DND-41 (cell line): ENCODE results near the gene RFX2.

Experiments used
- ATAC-seq: fragments of 200-7000 bp; cut with Tn5 transposase; 3 replicates; pipeline ENCODE4 v1.9.1; 2021; ENCODE audit warnings: low read depth; ENCODE audit not compliant: insufficient read depth
- DNase-seq: peaks from one replicate; pipeline ENCODE4 v3.0.0-alpha.2; 2020
- H2AFZ ChIP-seq: 2 replicates; pipeline ENCODE4 v1.6.0; 2012; ENCODE audit warnings: low read depth, low read length
- H3K27ac ChIP-seq: 2 replicates; pipeline ENCODE4 v1.5.1; 2012; ENCODE audit warnings: low read length, inconsistent platforms
- H3K27me3 ChIP-seq: fragments of 200-600 bp; sonication (generic); 2 replicates; pipeline ENCODE4 v1.6.0; 2012; ENCODE audit warnings: low read length, mild to moderate bottlenecking, inconsistent platforms; ENCODE audit not compliant: insufficient read depth, poor library complexity
- H3K36me3 ChIP-seq: 2 replicates; pipeline ENCODE4 v1.5.1; 2012; ENCODE audit warnings: low read length, inconsistent platforms; ENCODE audit not compliant: insufficient read depth
- H3K4me1 ChIP-seq: 2 replicates; pipeline ENCODE4 v1.5.1; 2012; ENCODE audit warnings: mild to moderate bottlenecking, low read length; ENCODE audit not compliant: insufficient read depth
- H3K4me2 ChIP-seq: 2 replicates; pipeline ENCODE4 v1.6.0; 2012; ENCODE audit warnings: mild to moderate bottlenecking, moderate library complexity, low read length, inconsistent platforms; ENCODE audit not compliant: insufficient read depth
- H3K4me3 ChIP-seq, 2 experiments: fragments of 200-600 bp in 1 of 2; shearing (Covaris generic) in 1 of 2; 2 replicates each; pipeline ENCODE4 v1.5.1; 2012 to 2016; ENCODE audit warnings: inconsistent platforms in 2 of 2, low read length in 2 of 2, mild to moderate bottlenecking in 2 of 2, low read depth in 1 of 2, moderate library complexity in 1 of 2
- H3K79me2 ChIP-seq: 2 replicates; pipeline ENCODE4 v1.6.0; 2012; ENCODE audit warnings: low read length, inconsistent platforms; ENCODE audit not compliant: insufficient read depth
- H3K9ac ChIP-seq: 2 replicates; pipeline ENCODE4 v1.6.0; 2012; ENCODE audit warnings: low read depth, mild to moderate bottlenecking, inconsistent platforms, low read length, moderate library complexity
- H3K9me3 ChIP-seq: 2 replicates; pipeline ENCODE4 v1.5.1; 2012; ENCODE audit warnings: low read length, moderate library complexity, mild to moderate bottlenecking, inconsistent platforms; ENCODE audit not compliant: insufficient read depth, severe bottlenecking
- H4K20me1 ChIP-seq: 2 replicates; pipeline ENCODE4 v1.6.0; 2012; ENCODE audit warnings: low read length; ENCODE audit not compliant: insufficient read depth
- CTCF ChIP-seq: IDR thresholded peaks from 2 replicates; pipeline ENCODE4 v1.5.1; 2012; ENCODE audit warnings: borderline replicate concordance, low read length, moderate library complexity, mild to moderate bottlenecking; ENCODE audit not compliant: poor library complexity, severe bottlenecking; ENCODE audit errors: extremely low read depth
- EZH2 ChIP-seq: IDR thresholded peaks from 3 replicates; pipeline ENCODE4 v1.6.1; 2012; ENCODE audit warnings: borderline replicate concordance, low read depth, mild to moderate bottlenecking, moderate library complexity, low read length, inconsistent platforms; ENCODE audit not compliant: severe bottlenecking

RFX2 gene

GRCh38 chr19:6066661-6067646 is 43.3 kb downstream of the RFX2 start:
- Histone ChIP-seq H3K9me3 (no peaks in the 10 kb centered on the region), H3K27me3 (no peaks in the 10 kb centered on the region), H2AFZ (no peak overlapping the region), H3K4me1 (no peaks in the 10 kb centered on the region), H3K4me3 (no peak overlapping the region), H3K79me2 (no peaks in the 10 kb centered on the region), H4K20me1 (peaks cover 29% of the 10 kb centered on the region; the same call in 1 of the 2 replicates), H3K36me3 (no peaks in the 10 kb centered on the region), H3K27ac (no peak overlapping the region), H3K4me2 (no peak overlapping the region), H3K9ac (no peak overlapping the region)
- DNase-seq (no peak), ATAC-seq (no peak)
- TF ChIP-seq CTCF (no peak), EZH2 (no peak)

GRCh38 chr19:6065685-6066374 is 44.5 kb downstream of the RFX2 start:
- no peaks in the 10 kb centered on the region for H3K79me2 ChIP-seq
- H2AFZ ChIP-seq, result no peak overlapping the region
- H3K9ac ChIP-seq, result no peak overlapping the region
- peaks cover 10% of the 10 kb centered on the region for H3K4me1 ChIP-seq
- no peak overlapping the region for H3K4me2 ChIP-seq
- no peaks in the 10 kb centered on the region for H3K36me3 ChIP-seq
- TF ChIP-seq CTCF (no peak), EZH2 (no peak)
- H3K27me3 ChIP-seq, result no peaks in the 10 kb centered on the region
- ATAC-seq (peak; percentile 38; the same call in 1 of the 3 replicates), DNase-seq (peak; percentile 29)
- peaks cover 29% of the 10 kb centered on the region for H4K20me1 ChIP-seq
- H3K27ac ChIP-seq, result no peak overlapping the region
- no peaks in the 10 kb centered on the region for H3K9me3 ChIP-seq
- H3K4me3 ChIP-seq, result no peak overlapping the region

GRCh38 chr19:6064336-6065073 is 45.8 kb downstream of the RFX2 start:
- Histone ChIP-seq H4K20me1 (peaks cover 29% of the 10 kb centered on the region), H3K9me3 (no peaks in the 10 kb centered on the region), H3K36me3 (no peaks in the 10 kb centered on the region), H3K4me2 (no peak overlapping the region), H2AFZ (no peak overlapping the region), H3K27me3 (no peaks in the 10 kb centered on the region), H3K79me2 (no peaks in the 10 kb centered on the region), H3K4me3 (no peak overlapping the region), H3K4me1 (peaks cover 21% of the 10 kb centered on the region), H3K9ac (no peak overlapping the region), H3K27ac (no peak overlapping the region)
- ATAC-seq (no peak), DNase-seq (no peak)
- TF ChIP-seq EZH2 (no peak), CTCF (no peak)
